HEK293T (cell line): ENCODE data around the gene CTNNA1.
"Not testable (repeated sequence)": the region's sequence is repeated elsewhere in the genome, so short reads cannot be mapped to it uniquely, and the experiment has no call there.

Experiments used
- CTBP1 ChIP-seq: fragments of 450-650 bp; IDR thresholded peaks from 2 replicates; pipeline ENCODE4 v1.6.1; 2016; ENCODE audit warnings: borderline replicate concordance
- FOXK2 ChIP-seq: fragments of 450-650 bp; IDR thresholded peaks from 2 replicates; pipeline ENCODE4 v1.6.1; 2016; ENCODE audit warnings: mild to moderate bottlenecking
- HDGF ChIP-seq: fragments of 450-650 bp; IDR thresholded peaks from 2 replicates; pipeline ENCODE4 v1.6.1; 2017; ENCODE audit warnings: antibody characterized with exemption, borderline replicate concordance
- LEF1 ChIP-seq: fragments of 450-650 bp; IDR thresholded peaks from 2 replicates; pipeline ENCODE4 v1.6.1; 2017; ENCODE audit warnings: mild to moderate bottlenecking, borderline replicate concordance
- NFRKB ChIP-seq: fragments of 450-650 bp; IDR thresholded peaks from 2 replicates; pipeline ENCODE4 v1.6.1; 2016; ENCODE audit warnings: mild to moderate bottlenecking, moderate library complexity
- SP1 ChIP-seq: fragments of 450-650 bp; IDR thresholded peaks from 2 replicates; pipeline ENCODE4 v1.6.1; 2017

GRCh38 chr5:138773624-138774023 lies 20.4 kb downstream of the CTNNA1 start:
- TF ChIP-seq HDGF, SP1, FOXK2, NFRKB, LEF1, CTBP1: not testable (repeated sequence)
